HG02870 (cell line): ENCODE results near the gene UBXN11.
A peak's percentile ranks its signal among the peaks of the same experiment; 100 is the strongest.
"Not testable (repeated sequence)": the region's sequence is repeated elsewhere in the genome, so short reads cannot be mapped to it uniquely, and the experiment has no call there.

ENCODE experiments used
- ATAC-seq: cut with Tn5 transposase; IDR thresholded peaks from one replicate; pipeline ENCODE4 v1.9.1; 2021; ENCODE audit warnings: mild to moderate bottlenecking, moderate library complexity; ENCODE audit not compliant: unreplicated experiment

UBXN11 gene

GRCh38 chr1:26337206-26337535, 30.7 kb upstream of the UBXN11 start:
- ATAC-seq: no peak

DNA sequence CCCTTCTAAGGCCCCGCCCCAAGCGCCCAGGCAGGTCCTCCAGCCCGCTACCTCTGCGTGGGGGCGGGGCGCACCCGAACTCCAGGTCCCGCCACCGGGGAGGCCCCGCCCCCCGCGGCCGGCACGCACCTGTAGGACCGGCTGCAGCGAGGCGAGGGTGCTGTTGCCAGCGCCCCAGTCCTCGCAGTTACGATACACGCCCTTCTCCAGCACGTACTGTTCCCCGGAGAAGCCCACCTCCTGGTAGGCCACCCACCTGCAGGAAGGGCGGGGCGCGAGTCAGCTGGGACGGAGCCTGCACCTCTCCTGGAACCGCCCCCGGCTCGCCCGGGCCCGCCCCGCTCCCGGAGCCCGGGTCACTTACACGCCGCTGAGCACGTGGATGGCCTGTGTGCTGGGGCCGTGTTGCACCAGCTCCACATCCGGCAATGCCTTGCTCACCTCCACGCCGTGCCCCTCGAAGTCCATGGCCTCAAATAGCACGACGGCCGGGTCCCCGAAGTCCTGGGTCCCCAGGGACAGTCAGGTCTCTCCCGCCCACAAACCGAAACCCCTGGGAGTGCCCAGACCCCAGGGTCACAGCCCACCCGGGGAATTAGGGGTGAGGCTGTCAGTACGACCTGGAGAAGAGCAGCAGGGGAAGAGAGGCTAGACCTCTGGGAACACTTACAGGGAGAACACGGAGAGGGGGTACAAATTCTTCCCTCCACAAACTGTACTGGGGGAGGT, 30.2 kb upstream of the UBXN11 start:
- ATAC-seq: no peak

DNA sequence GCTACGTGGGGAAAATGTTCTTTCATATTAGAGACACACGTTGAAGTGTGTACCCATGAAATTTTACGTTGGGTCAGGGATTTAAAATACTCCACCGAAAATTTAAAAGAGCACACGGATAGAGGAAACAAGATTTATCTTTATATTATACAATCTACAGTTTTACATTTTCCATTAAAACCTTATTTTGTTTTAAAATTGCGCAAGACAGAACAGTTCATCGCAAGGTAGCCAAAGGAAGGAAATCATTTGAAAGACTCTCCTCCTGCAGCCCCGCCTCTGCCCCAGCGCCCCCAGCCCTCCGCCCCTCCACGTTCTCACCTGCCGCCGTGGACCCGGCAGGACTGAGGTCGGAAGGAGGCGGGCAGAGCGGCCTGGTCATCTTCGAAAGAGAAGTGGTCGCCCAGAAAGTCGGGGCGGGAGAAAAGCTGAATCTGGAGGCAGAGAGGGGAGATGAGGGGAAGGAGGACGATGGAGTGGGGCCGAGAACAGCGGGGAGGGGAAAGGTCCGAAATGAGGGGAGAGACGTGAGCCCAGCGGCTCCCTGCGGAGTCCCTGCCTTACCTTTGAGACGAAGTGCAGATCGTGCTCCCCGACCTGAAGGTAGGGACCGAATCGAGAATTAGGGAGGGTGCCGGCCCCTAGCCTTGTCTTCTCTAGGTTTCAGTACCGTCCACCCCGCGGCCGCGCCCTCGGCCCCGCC, 29.5 kb upstream of the UBXN11 start:
- ATAC-seq: no peak

DNA sequence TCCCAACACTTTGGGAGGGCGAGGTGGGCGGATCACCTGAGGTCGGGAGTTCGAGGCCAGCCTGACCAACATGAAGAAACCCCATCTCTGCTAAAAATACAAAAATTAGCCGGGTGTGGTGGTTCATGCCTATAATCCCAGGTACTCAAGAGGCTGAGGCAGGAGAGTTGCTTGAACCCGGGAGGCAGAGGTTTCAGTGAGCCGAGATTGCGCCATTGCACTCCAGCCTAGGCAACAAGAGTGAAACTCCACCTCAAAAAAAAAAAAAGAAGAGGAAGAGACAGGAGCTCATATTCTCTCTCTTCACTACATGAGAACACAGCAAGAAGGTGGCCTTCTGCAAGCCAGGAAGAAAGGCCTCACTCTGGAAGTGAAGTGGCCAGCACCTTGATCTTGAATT, 26.9 kb upstream of the UBXN11 start:
- ATAC-seq: not testable (repeated sequence)

DNA sequence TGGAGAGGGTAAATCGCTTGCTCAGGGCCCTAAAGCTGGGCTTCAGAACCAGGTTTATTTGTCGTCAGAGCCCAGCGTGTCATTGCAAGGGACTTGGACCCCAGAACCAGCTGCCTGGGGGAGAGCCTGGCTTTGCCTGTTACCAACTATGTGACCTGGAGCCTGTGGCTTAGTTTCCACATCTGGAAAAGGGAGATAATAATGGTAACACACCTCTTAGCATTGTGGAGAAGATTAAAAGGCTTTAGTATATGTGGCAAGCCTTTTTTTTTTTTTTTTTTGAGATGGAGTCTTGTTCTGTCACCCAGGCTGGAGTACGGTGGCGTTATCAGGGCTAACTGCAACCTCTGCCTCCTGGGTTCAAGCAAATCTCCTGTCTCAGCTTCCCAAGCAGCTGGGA, 23.8 kb upstream of the UBXN11 start:
- ATAC-seq: no peak

GRCh38 chr1:26329380-26329779, 22.9 kb upstream of the UBXN11 start:
- ATAC-seq: not testable (repeated sequence)

GRCh38 chr1:26328597-26328996, 22.2 kb upstream of the UBXN11 start:
- ATAC-seq: no peak

DNA sequence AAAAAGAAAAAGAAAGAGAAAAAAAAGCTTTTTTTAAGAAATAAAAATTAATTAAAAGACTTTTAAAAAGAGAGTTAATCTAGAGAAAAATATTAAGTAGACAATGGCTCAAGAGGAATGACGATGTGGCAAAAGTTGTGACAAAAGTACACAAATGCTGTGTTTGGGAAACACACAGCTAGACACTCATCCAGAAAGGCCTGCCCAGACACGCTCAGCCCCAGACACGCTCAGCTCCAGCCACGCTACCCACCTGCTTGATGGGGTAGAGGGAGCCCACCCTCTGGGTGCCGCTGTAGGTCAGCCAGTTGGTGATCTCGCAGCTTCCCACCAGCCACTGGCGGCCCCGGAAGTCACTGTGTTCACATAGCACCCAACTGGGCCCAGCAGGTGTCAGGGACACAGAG, 21.5 kb upstream of the UBXN11 start:
- ATAC-seq: no peak

DNA sequence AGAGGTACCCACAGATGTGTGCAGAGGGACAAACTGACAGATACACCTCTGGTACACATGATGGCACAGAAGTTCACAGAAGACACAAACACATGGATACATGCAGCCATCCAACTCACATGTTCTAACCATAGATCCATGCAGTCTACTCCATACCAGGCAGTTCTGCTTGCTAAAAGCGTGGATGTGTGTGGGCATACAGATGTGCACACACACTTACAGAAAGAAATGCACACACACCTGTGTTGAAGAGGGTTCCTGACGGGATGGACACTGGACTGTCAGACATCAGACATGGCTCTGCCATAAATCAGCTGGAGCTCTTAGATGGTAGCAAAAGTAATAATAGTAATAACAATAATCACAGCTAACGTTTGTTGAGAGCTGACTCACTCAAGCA, 18.1 kb upstream of the UBXN11 start:
- no peak for ATAC-seq

GRCh38 chr1:26323382-26323781, 16.9 kb upstream of the UBXN11 start:
- no peak for ATAC-seq

DNA sequence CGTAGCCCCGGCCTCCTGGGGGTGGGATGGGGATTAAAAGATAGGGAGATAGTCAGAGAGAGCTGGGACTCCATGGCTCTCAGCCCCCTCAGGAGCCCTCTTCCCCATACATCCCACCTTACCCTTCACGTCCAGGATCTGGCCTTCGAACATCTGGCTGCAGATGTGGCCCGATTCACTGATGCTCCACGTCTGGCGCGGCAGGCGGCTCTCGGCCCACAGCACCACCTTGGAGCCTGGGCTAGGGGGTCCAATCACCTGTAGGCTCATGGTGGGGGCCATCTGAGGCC, 15.6 kb upstream of the UBXN11 start:
- ATAC-seq: no peak

DNA sequence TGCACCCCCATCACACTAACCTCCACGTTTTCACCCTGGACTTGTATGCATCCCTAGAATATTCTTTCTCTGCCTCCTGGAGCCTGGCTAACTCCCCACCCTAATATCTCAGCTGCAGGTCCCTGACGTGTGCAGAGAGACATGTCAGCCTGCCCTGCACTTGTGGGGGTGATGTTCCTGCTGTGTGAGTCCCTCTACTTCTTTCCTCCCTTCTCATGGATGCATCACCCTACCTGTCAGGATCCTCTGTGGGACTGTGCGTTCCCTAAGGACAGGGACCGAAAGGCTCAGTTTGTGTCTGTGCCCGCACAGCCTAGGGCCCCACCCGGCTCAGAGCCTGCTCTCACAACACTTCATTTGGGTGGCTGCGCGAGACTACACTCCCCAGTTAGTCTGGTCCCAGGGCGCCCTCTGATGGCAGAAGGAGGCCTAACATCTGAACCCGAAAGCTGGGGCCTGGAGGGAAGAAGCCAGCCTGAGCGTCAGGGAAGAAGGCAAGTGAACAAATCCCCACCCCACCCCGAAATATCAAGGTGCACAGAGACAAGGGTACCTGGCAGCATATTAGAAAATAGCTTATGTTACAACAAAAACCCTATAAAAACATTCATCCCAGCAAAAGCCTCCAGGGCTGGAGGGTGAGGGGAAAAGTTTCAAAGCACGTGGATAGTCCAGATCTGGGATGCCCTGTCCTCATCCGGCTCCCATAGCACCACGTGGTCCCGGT, 15.0 kb upstream of the UBXN11 start:
- peak; percentile 44 for ATAC-seq

DNA sequence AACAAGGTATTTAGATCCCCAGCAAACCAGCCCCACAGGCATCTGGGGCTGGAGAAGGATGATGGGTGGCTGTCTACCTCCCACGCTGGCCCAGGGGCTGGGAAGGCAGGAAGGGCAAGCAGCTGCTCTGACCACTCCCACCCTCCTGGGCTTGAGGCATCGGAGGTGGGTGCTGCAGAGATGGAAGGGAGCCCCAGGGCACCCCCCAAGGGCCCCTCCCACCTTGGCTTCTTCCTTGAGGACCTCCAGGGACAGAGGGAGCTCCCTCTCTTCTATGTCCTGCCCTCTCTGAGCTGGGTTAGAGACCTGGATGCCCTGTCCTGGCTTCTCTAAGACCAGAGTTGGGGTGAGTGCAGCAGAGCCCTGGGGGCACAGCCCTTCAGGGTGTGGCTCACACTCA, 14.5 kb upstream of the UBXN11 start:
- no peak for ATAC-seq

- no peak for ATAC-seq
These were observed 12.1 kb upstream of the UBXN11 start for GRCh38 chr1:26318338-26319064.

GRCh38 chr1:26317612-26318337, 11.3 kb upstream of the UBXN11 start, which contains the start of gene CD52:
CD52 (plus strand) TSS chr1:26317958; CDS start chr1:26318018, 60 bp downstream.
- peak; percentile 30 for ATAC-seq

DNA sequence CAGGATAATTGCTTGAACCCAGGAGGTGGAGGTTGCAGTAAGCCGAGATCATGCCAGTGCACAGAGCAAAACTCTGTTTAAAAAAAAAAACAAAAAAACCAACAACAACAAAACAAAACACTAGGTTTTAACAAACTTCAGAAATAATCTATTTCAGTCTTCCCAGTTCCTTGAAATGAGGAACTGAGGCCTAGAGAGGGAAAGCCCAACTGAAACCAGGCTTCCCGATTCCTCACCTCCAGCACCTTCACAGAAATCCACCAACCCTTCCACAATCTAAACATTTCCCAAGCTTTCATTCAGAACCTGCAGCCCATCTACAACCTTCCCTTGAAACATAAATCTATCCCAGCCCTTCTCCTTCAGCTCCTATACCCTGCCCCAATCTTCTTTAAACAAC, 10.7 kb upstream of the UBXN11 start:
- no peak for ATAC-seq

GRCh38 chr1:26315874-26316850, 9.7 kb upstream of the UBXN11 start:
- no peak for ATAC-seq

GRCh38 chr1:26314501-26314900, 8.1 kb upstream of the UBXN11 start:
- no peak for ATAC-seq
